GM19395 (cell line): ENCODE measurements around the gene CPNE2.
"Not testable (repeated sequence)": the region's sequence is repeated elsewhere in the genome, so short reads cannot be mapped to it uniquely, and the experiment has no call there.

Experiments
- ATAC-seq: cut with Tn5 transposase; IDR thresholded peaks from one replicate; pipeline ENCODE4 v1.9.1; 2021; ENCODE audit warnings: mild to moderate bottlenecking, moderate library complexity; ENCODE audit not compliant: unreplicated experiment

Gene CPNE2

GRCh38 chr16:57096192-57096591, 3.8 kb downstream of the CPNE2 start:
- no peak for ATAC-seq

GRCh38 chr16:57096793-57097192, 4.4 kb downstream of the CPNE2 start:
- no peak for ATAC-seq

- ATAC-seq: no peak
These were observed 5.9 kb downstream of the CPNE2 start for GRCh38 chr16:57098188-57098841.

GRCh38 chr16:57099965-57100364, 7.6 kb downstream of the CPNE2 start:
- not testable (repeated sequence) for ATAC-seq

GRCh38 chr16:57100445-57100844, 8.1 kb downstream of the CPNE2 start:
- ATAC-seq: no peak

GRCh38 chr16:57102888-57103851, 10.8 kb downstream of the CPNE2 start:
- ATAC-seq: no peak

- no peak for ATAC-seq
These were observed 12.3 kb downstream of the CPNE2 start for GRCh38 chr16:57104706-57105105.

- no peak for ATAC-seq
These were observed 12.8 kb downstream of the CPNE2 start for GRCh38 chr16:57105184-57105583.

- no peak for ATAC-seq
These were observed 14.4 kb downstream of the CPNE2 start for GRCh38 chr16:57106767-57107166.

GRCh38 chr16:57107321-57107922, 15.0 kb downstream of the CPNE2 start:
- no peak for ATAC-seq

- no peak for ATAC-seq
These were observed 16.0 kb downstream of the CPNE2 start for GRCh38 chr16:57108432-57108831.

- not testable (repeated sequence) for ATAC-seq
These were observed 17.1 kb downstream of the CPNE2 start for GRCh38 chr16:57109259-57110105.

- ATAC-seq: no peak
These were observed 18.6 kb downstream of the CPNE2 start for GRCh38 chr16:57110937-57111336.

- ATAC-seq: no peak
These were observed 19.0 kb downstream of the CPNE2 start for GRCh38 chr16:57111420-57111819.

- no peak for ATAC-seq
These were observed 20.1 kb downstream of the CPNE2 start for GRCh38 chr16:57112403-57113041.

- ATAC-seq: no peak
These were observed 20.7 kb downstream of the CPNE2 start for GRCh38 chr16:57113042-57113453.

GRCh38 chr16:57113664-57114063, 21.3 kb downstream of the CPNE2 start:
- no peak for ATAC-seq

GRCh38 chr16:57115168-57115513, 22.8 kb downstream of the CPNE2 start:
- no peak for ATAC-seq

GRCh38 chr16:57115514-57116182, 23.3 kb downstream of the CPNE2 start:
- ATAC-seq: no peak
